Colonic mucosa (tissue), 4 donors: ENCODE data around the gene DOCK2. TPM values are rescaled to one million over a fixed set of nuclear protein-coding genes. Genes with fewer than 3 reads are reported as not detected.

Experiments
- DNase-seq: peaks from one replicate; pipeline ENCODE4 v3.0.0-alpha.2; 2020
- H3K27ac ChIP-seq: fragments of 200-600 bp; one replicate; pipeline ENCODE4 v1.8.0; 2021
- H3K27me3 ChIP-seq: fragments of 200-600 bp; one replicate; pipeline ENCODE4 v1.8.0; 2021
- H3K36me3 ChIP-seq: fragments of 200-600 bp; one replicate; pipeline ENCODE4 v1.8.0; 2021
- H3K4me1 ChIP-seq: fragments of 200-600 bp; one replicate; pipeline ENCODE4 v1.8.0; 2021; ENCODE audit warnings: mild to moderate bottlenecking
- H3K4me3 ChIP-seq: fragments of 200-600 bp; one replicate; pipeline ENCODE4 v1.8.0; 2021
- H3K9ac ChIP-seq, 2 donors: one replicate each; pipeline ENCODE4 v1.7.0; 2013; ENCODE audit warnings: control low read depth in 2 of 2, low read depth in 2 of 2, low read length in 2 of 2
- H3K9me3 ChIP-seq: fragments of 200-600 bp; one replicate; pipeline ENCODE4 v1.8.0; 2021
- intact Hi-C: fragments of 100-400 bp; cut with DNase I; formaldehyde crosslinking; loops from one replicate; pipeline ENCODE4 v1.14.1; 2022
- total RNA-seq, 2 donors: library from RNA; stranded (reverse); fragmentation: NEBNext Ultra II Directional in 1 of 2; extraction: Animal tissue kit (Norgen Biotek cat#: 25700) in 1 of 2; gene quantifications; one replicate each; pipeline ENCODE4 v1.2.1, GENCODE V29; 2021
- TF ChIP-seq, protein P1 (sequence below): fragments of 200-600 bp; IDR thresholded peaks from one replicate; pipeline ENCODE4 v1.8.0; 2022; ENCODE audit warnings: antibody characterized with exemption, mild to moderate bottlenecking
- donor health status: healthy.
- donor health status: DM: no; HTN: no; CAD: no.
- donor health status: DM: no; HTN: no; CAD: no.

Gene DOCK2
- total RNA-seq, 2 donors from 2014 or later: 4.8 to 6.0 TPM

DNA sequence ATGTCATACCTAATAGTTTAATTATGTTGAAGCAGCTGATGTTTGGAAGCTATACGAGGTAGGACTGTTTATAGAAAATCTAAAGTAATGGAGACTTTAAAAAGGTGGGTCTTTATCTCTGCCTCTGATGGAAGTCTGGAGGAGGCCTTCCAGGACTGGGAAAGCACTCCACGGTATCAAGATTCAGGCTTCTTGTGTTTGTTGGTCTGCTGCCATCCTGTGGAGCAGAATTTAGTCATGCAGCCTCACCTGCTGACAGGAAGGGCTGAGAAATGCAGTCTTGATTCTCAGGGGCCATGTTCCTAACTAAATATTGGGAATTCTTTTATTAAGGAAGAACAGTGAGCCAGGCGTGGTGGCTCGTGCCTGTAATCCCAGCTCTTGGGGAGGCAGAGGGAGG, 37.6 kb upstream of the DOCK2 start:
- no peaks in the 10 kb centered on the region for H3K36me3 ChIP-seq
- intact Hi-C loops: no loop called here

DNA sequence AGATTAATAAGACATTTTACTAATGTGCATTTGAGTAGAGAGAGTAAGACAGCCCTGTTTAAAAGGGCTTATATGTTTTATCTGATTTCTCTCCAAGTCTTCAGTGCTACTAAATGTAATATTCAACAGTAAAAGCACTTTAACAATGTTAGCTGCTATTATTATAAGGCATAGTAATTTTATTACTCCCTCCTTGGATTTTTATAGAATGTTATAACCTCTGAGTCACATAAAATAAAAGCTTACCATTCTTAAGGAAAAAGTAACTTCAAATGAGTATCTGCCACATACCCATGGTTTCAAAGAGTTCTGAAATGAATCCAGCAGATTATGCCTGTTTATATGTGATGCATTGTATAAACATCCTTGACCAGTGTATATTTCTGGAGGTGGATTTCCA, 34.5 kb upstream of the DOCK2 start:
- Histone ChIP-seq H3K9ac (no peak overlapping the region), H3K36me3 (no peaks in the 10 kb centered on the region), H3K27me3 (no peaks in the 10 kb centered on the region), H3K4me3 (no peak overlapping the region), H3K4me1 (no peaks in the 10 kb centered on the region), H3K9me3 (no peaks in the 10 kb centered on the region), H3K27ac (no peak overlapping the region)
- TF ChIP-seq, protein P1, sequence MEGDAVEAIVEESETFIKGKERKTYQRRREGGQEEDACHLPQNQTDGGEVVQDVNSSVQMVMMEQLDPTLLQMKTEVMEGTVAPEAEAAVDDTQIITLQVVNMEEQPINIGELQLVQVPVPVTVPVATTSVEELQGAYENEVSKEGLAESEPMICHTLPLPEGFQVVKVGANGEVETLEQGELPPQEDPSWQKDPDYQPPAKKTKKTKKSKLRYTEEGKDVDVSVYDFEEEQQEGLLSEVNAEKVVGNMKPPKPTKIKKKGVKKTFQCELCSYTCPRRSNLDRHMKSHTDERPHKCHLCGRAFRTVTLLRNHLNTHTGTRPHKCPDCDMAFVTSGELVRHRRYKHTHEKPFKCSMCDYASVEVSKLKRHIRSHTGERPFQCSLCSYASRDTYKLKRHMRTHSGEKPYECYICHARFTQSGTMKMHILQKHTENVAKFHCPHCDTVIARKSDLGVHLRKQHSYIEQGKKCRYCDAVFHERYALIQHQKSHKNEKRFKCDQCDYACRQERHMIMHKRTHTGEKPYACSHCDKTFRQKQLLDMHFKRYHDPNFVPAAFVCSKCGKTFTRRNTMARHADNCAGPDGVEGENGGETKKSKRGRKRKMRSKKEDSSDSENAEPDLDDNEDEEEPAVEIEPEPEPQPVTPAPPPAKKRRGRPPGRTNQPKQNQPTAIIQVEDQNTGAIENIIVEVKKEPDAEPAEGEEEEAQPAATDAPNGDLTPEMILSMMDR: no peak
- no peak for DNase-seq
- intact Hi-C loops: no loop called here

More for the DNA sequence above, 37.6 kb upstream of the DOCK2 start:
- DNase-seq: no peak
- no peaks in the 10 kb centered on the region for H3K27me3 ChIP-seq
- no peak overlapping the region for H3K27ac ChIP-seq
- H3K9me3 ChIP-seq: no peaks in the 10 kb centered on the region
- no peaks in the 10 kb centered on the region for H3K4me1 ChIP-seq
- TF ChIP-seq, protein P1: no peak
- H3K4me3 ChIP-seq: no peak overlapping the region
- H3K9ac ChIP-seq: no peak overlapping the region

DNA sequence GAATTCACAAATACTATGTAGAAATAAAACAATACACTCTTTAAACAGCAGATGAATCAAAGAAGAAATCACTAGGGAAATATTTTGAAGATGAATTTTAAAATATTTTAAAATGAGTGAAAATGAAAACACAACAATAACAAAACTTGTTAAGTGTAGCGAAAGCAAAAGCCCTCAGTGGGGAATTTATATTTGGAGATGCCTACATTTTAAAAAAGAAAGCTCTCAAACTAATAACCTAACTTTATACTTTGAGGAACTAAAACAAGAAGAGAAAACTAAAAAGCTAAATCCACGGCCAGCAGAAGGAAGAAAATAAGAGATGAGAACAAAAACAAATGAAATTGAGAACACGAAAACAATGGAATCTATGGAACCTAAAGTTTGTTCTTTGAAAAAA, 30.8 kb upstream of the DOCK2 start:
- Histone ChIP-seq H3K9ac (no peak overlapping the region), H3K27ac (no peak overlapping the region), H3K4me1 (no peaks in the 10 kb centered on the region), H3K4me3 (no peak overlapping the region), H3K27me3 (no peaks in the 10 kb centered on the region), H3K36me3 (no peaks in the 10 kb centered on the region), H3K9me3 (no peaks in the 10 kb centered on the region)
- TF ChIP-seq, protein P1: no peak
- no peak for DNase-seq
- intact Hi-C loops: no loop called here

DNA sequence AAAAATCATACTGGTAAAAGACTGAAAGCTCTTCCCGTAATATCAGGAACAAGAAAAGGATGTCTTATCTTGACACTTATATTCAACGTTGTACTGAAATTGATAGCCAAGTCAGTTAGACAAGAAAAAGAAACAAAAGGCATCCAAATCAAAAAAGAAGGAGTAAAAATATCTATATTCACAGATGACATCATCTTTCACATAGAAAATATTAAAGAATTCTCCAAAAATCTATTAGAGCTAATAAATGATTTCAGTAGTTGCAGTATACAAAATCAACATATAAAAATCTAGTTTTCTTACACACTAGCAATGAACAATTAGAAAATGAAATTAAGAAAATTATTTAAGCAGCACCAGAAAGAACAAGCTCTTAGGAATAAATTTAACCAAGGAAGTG, 29.2 kb upstream of the DOCK2 start:
- intact Hi-C loops: no loop called here
- TF ChIP-seq, protein P1: no peak

DNA sequence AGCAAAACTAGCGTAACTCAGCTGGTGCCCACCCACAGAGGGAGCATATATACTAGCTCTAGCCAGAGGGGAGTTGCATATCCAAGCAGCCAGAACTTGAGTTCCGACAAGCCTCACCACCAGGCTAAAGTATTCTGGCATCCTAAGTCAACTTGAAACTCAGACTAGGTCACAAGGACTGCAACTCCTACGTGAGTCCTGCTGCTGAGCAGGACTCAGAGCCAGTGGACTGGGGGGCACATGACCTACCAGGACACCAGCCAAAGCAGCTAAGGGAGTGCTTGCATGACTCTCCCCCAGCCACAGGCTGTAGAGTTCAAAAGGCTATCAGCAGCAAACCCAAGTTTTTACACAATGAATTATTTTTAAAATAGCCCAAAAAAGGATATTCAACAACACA, 27.4 kb upstream of the DOCK2 start:
- Histone ChIP-seq H3K27ac (no peak overlapping the region), H3K4me1 (no peaks in the 10 kb centered on the region), H3K9me3 (no peaks in the 10 kb centered on the region), H3K9ac (no peak overlapping the region), H3K36me3 (no peaks in the 10 kb centered on the region), H3K4me3 (no peak overlapping the region), H3K27me3 (no peaks in the 10 kb centered on the region)
- intact Hi-C loops: no loop called here
- TF ChIP-seq, protein P1: no peak
- no peak for DNase-seq

More for the DNA sequence above, 29.2 kb upstream of the DOCK2 start:
- H3K4me1 ChIP-seq: no peaks in the 10 kb centered on the region
- H3K36me3 ChIP-seq: no peaks in the 10 kb centered on the region
- H3K27ac ChIP-seq: no peak overlapping the region
- H3K27me3 ChIP-seq: no peaks in the 10 kb centered on the region
- DNase-seq: no peak
- H3K9ac ChIP-seq: no peak overlapping the region
- H3K9me3 ChIP-seq: no peaks in the 10 kb centered on the region
- no peak overlapping the region for H3K4me3 ChIP-seq

DNA sequence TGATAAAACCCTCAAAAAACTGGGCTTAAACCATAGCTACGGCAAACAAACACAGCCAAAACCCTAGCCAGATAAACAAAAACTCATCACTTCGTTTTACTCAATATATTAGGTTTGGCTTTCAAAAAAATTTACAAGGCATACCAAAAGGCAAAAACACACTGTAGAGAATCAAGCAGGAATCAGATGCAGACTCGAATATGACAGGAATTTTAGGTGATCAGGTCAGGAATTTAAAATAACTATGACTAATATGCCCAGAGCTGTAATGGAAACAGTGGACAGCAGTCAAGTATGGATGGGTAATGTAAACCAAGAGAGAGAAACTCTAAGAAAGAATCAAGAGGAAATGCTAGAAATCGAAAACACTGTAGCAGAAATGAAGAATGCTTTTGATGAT, 26.5 kb upstream of the DOCK2 start:
- intact Hi-C loops: no loop called here
- TF ChIP-seq, protein P1: no peak
- Histone ChIP-seq H3K36me3 (no peaks in the 10 kb centered on the region), H3K4me3 (no peak overlapping the region), H3K27me3 (no peaks in the 10 kb centered on the region), H3K9ac (no peak overlapping the region), H3K9me3 (no peaks in the 10 kb centered on the region), H3K4me1 (no peaks in the 10 kb centered on the region), H3K27ac (no peak overlapping the region)
- DNase-seq: no peak
